HS-27A (cell line): ENCODE results near the gene C19orf33.

Experiments used
- DNase-seq: peaks from one replicate; pipeline ENCODE4 v3.0.0-alpha.2; 2012; ENCODE audit warnings: low read depth, missing footprints

The C19orf33 gene

GRCh38 chr19:38280030-38280921, 23.8 kb upstream of the C19orf33 start:
- DNase-seq: no peak

GRCh38 chr19:38281811-38282566, 22.1 kb upstream of the C19orf33 start:
- no peak for DNase-seq

GRCh38 chr19:38283271-38283670, 20.8 kb upstream of the C19orf33 start:
- DNase-seq: no peak

- DNase-seq: no peak
Observed at GRCh38 chr19:38284422-38284821, 19.6 kb upstream of the C19orf33 start.

GRCh38 chr19:38285567-38285966, 18.5 kb upstream of the C19orf33 start:
- DNase-seq: no peak

- DNase-seq: no peak
Observed at GRCh38 chr19:38287604-38288003, 16.4 kb upstream of the C19orf33 start.

- DNase-seq: no peak
Observed at GRCh38 chr19:38288123-38288855, 15.8 kb upstream of the C19orf33 start.

- no peak for DNase-seq
Observed at GRCh38 chr19:38289955-38290354, 14.1 kb upstream of the C19orf33 start.

GRCh38 chr19:38290631-38291147, 13.4 kb upstream of the C19orf33 start:
- DNase-seq: peak; percentile 79

GRCh38 chr19:38291855-38292254, 12.2 kb upstream of the C19orf33 start:
- no peak for DNase-seq

- no peak for DNase-seq
Observed at GRCh38 chr19:38293281-38293680, 10.8 kb upstream of the C19orf33 start.

- DNase-seq: no peak
Observed at GRCh38 chr19:38294090-38294489, 10.0 kb upstream of the C19orf33 start.

- DNase-seq: no peak
Observed at GRCh38 chr19:38298821-38299680, 5.0 kb upstream of the C19orf33 start.

GRCh38 chr19:38304352-38304865, 358 bp downstream of the C19orf33 start:
- no peak for DNase-seq

- no peak for DNase-seq
Observed at GRCh38 chr19:38304866-38305429, 897 bp downstream of the C19orf33 start.

- DNase-seq: no peak
Observed at GRCh38 chr19:38306236-38306635, 2.2 kb downstream of the C19orf33 start.

GRCh38 chr19:38307076-38307475, 3.0 kb downstream of the C19orf33 start:
- no peak for DNase-seq

GRCh38 chr19:38307597-38307996, 3.5 kb downstream of the C19orf33 start:
- DNase-seq: no peak

GRCh38 chr19:38308006-38308766, 4.1 kb downstream of the C19orf33 start:
- DNase-seq: no peak
